Measurements from ENCODE around the gene LRRC32. TPM values are rescaled to one million over a fixed set of nuclear protein-coding genes. Genes with fewer than 3 reads are reported as not detected.
A peak's percentile ranks its signal among the peaks of the same experiment; 100 is the strongest.

Gene LRRC32
- total RNA-seq, 1 experiment from 2014 or later: 0.27 TPM

DNA sequence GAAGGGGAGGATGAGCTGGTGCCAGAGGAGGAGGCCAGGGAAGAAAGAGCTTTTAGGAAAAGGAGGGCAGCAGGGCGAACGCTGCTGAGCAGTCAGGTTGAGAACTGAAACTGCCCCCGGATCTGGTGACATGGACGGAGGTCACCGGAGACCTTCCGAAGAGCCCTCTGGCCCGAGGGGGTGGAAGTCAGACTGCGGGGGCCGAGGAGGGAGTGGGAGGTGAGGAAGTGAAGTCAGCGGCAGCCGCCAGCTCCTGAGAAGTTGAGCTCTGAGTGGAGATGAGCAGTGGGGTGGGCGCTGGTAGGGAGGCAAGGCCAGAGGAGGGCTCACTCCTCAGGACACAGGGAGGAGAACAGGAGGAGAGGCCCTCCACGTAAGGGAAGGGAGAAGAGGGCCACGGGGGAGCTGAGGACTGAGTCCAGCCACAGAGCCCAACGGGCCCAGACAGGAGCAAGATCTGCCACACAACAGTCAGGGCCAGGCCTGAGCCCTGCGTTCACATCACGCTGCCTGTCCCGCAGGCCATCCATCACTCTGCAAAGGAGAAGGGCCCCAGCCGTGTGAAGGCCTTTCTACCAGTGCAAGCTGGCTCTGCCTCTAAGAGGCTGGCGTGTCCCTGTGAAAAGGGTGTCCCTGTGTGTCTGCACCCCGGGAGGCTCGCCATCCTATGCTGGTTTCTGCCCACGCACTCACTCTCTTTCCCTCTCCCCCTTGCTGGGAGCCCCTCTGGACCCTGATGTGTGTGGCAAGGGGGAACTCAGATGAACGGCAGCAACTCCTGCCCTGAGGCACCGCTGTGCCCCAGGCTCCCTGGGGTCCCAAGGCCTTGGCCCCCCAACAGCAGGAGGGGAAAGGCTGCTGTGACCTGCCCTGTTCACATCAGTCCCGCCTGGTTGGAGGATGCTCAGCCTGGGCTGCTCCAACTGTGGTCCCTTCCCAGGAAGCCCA, 19.0 kb upstream of the LRRC32 start:
- no peaks in the 10 kb centered on the region for H3K27me3 ChIP-seq (replicated peaks; ENCODE audit: control insufficient read depth, insufficient read depth, low read length)
- H3K36me3 ChIP-seq (ENCODE audit: control insufficient read depth, insufficient read depth, low read length): no peaks in the 10 kb centered on the region
- TF ChIP-seq, protein P1, sequence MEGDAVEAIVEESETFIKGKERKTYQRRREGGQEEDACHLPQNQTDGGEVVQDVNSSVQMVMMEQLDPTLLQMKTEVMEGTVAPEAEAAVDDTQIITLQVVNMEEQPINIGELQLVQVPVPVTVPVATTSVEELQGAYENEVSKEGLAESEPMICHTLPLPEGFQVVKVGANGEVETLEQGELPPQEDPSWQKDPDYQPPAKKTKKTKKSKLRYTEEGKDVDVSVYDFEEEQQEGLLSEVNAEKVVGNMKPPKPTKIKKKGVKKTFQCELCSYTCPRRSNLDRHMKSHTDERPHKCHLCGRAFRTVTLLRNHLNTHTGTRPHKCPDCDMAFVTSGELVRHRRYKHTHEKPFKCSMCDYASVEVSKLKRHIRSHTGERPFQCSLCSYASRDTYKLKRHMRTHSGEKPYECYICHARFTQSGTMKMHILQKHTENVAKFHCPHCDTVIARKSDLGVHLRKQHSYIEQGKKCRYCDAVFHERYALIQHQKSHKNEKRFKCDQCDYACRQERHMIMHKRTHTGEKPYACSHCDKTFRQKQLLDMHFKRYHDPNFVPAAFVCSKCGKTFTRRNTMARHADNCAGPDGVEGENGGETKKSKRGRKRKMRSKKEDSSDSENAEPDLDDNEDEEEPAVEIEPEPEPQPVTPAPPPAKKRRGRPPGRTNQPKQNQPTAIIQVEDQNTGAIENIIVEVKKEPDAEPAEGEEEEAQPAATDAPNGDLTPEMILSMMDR (IDR thresholded peaks at IDR 0.05; ENCODE audit: insufficient read depth in 1 of 2, low read depth in 1 of 2, low read length in 1 of 2, severe bottlenecking in 1 of 2, unreplicated experiment in 1 of 2): no peak
- no peak overlapping the region for H3K4me3 ChIP-seq (ENCODE audit: low read depth, low read length)
- Mint-ChIP-seq H3K9me3 (ENCODE audit: unreplicated experiment) (peaks cover 5% of the 10 kb centered on the region), H3K36me3 (ENCODE audit: insufficient read depth, unreplicated experiment) (no peaks in the 10 kb centered on the region), H3K27me3 (ENCODE audit: insufficient read depth, unreplicated experiment) (no peaks in the 10 kb centered on the region), H3K27ac (ENCODE audit: unreplicated experiment) (peak overlapping the region; percentile 8), H3K4me3 (ENCODE audit: unreplicated experiment) (no peak overlapping the region), H3K4me1 (ENCODE audit: low read depth, unreplicated experiment) (no peaks in the 10 kb centered on the region)
- peaks cover 2% of the 10 kb centered on the region for H3K9me3 ChIP-seq
- CTCF ChIA-PET: interaction anchor here (0.6 kb wide), 1 partner anchor 9 kb away, joined by 3 read pairs; no protein-coding TSS in a partner anchor
- BruUV-seq (replicated peaks): no TSS peak
- POLR2A ChIA-PET: no interaction called here
- H3K4me1 ChIP-seq: no peaks in the 10 kb centered on the region
- no peak for DNase-seq
- intact Hi-C loops (cut with micrococcal nuclease; ENCODE audit: unreplicated experiment): loop anchor here (10.0 kb wide), 1 partner anchor 795 kb away; no protein-coding TSS in a partner anchor

DNA sequence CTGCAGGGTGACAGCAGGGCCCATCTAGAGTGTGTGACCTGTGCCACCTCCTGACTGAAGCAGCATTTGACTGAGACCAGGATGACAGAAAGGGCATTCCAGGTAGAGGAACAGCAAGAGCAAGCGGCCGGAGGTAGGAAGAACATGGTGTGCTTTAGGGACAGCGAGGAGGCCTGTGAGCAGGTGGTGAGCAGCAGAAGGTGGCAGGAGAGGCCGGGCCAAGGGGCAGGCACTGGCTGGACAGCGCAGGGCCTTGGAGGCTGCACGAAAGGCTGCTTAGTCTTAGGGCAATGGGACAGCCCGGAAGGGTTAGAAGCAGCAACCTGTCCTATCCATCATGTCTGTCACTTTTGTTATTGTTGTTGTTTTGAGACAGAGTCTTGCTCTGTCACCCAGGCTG, 17.6 kb upstream of the LRRC32 start:
- H3K9me3 ChIP-seq: peaks cover 8% of the 10 kb centered on the region
- peaks cover 15% of the 10 kb centered on the region for H3K9me3 Mint-ChIP-seq (ENCODE audit: unreplicated experiment)
- H3K36me3 Mint-ChIP-seq (ENCODE audit: insufficient read depth, unreplicated experiment): no peaks in the 10 kb centered on the region
- no peak overlapping the region for H3K4me3 Mint-ChIP-seq (ENCODE audit: unreplicated experiment)
- H3K27ac Mint-ChIP-seq (ENCODE audit: unreplicated experiment): no peak overlapping the region
- no peak for DNase-seq
- intact Hi-C loops (cut with micrococcal nuclease; ENCODE audit: unreplicated experiment): loop anchor here (10.0 kb wide), 1 partner anchor 793 kb away; no protein-coding TSS in a partner anchor
- BruUV-seq (replicated peaks): no TSS peak
- CTCF ChIA-PET: no interaction called here
- H3K36me3 ChIP-seq (ENCODE audit: control insufficient read depth, insufficient read depth, low read length): no peaks in the 10 kb centered on the region
- POLR2A ChIA-PET: no interaction called here
- H3K4me1 ChIP-seq: no peaks in the 10 kb centered on the region
- no peaks in the 10 kb centered on the region for H3K4me1 Mint-ChIP-seq (ENCODE audit: low read depth, unreplicated experiment)
- no peaks in the 10 kb centered on the region for H3K27me3 ChIP-seq (replicated peaks; ENCODE audit: control insufficient read depth, insufficient read depth, low read length)
- TF ChIP-seq, protein P1 (IDR thresholded peaks at IDR 0.05; ENCODE audit: insufficient read depth in 1 of 2, low read depth in 1 of 2, low read length in 1 of 2, severe bottlenecking in 1 of 2, unreplicated experiment in 1 of 2): no peak
- H3K4me3 ChIP-seq (ENCODE audit: low read depth, low read length): no peak overlapping the region
- H3K27me3 Mint-ChIP-seq (ENCODE audit: insufficient read depth, unreplicated experiment): no peaks in the 10 kb centered on the region

DNA sequence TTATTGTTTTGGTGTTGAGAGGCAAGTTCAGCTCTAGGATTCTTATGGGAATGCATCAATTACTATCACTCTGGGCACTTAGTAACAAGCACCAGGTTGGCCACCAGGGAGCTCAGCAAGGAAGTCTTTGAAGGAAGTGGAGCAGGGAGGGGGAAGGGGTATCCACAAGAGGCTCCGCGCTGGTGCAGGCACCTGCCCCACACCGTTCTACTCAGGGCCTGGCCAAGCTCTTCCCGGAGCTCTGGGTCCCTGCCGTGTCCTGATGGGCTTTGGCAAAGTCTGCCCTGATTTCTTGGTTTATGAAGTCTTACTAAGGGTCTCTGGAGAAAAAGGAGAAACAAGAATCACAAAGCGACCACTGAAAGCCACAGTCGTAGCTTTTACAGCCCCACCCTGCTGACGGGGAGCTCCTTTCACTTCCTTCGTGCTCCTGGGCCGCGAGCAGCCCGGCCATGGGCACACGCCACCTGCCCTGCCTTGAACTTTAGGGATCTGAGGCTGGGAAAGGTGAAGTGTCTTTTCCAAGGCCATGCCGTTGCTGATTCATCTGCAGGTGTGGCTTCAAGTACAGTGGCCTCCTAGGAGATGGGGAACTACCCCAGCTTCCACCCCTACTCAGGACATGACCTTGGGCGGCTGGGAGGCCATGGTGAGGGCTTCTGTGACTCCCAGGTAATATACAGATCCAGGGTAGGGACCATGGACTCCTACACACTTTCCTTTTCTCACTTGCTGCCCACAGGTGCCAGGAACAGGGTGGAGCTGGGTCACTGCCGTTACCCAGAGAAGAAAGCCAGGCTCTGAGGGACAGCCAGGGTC, 15.9 kb upstream of the LRRC32 start:
- peaks cover 15% of the 10 kb centered on the region for H3K9me3 Mint-ChIP-seq (ENCODE audit: unreplicated experiment)
- peaks cover 4% of the 10 kb centered on the region for H3K27me3 Mint-ChIP-seq (ENCODE audit: insufficient read depth, unreplicated experiment)
- no peaks in the 10 kb centered on the region for H3K36me3 Mint-ChIP-seq (ENCODE audit: insufficient read depth, unreplicated experiment)
- Histone ChIP-seq H3K4me3 (ENCODE audit: low read depth, low read length) (no peak overlapping the region), H3K27me3 (replicated peaks; ENCODE audit: control insufficient read depth, insufficient read depth, low read length) (no peaks in the 10 kb centered on the region), H3K9me3 (peaks cover 8% of the 10 kb centered on the region), H3K36me3 (ENCODE audit: control insufficient read depth, insufficient read depth, low read length) (no peaks in the 10 kb centered on the region), H3K4me1 (no peaks in the 10 kb centered on the region)
- no peak overlapping the region for H3K4me3 Mint-ChIP-seq (ENCODE audit: unreplicated experiment)
- intact Hi-C loops (cut with micrococcal nuclease; ENCODE audit: unreplicated experiment): loop anchor here (10.0 kb wide), 1 partner anchor 792 kb away; no protein-coding TSS in a partner anchor
- no peak overlapping the region for H3K27ac Mint-ChIP-seq (ENCODE audit: unreplicated experiment)
- POLR2A ChIA-PET: interaction anchor here (0.6 to 0.7 kb wide), 2 partner anchors 10 to 194 kb away, joined by 3 read pairs; no protein-coding TSS in a partner anchor
- CTCF ChIA-PET: interaction anchor here (0.6 to 1.1 kb wide), 4 partner anchors 88 to 478 kb away, joined by 3 to 6 read pairs (median 4); no protein-coding TSS in a partner anchor
- DNase-seq: no peak
- no TSS peak for BruUV-seq (replicated peaks)
- TF ChIP-seq, protein P1 (IDR thresholded peaks at IDR 0.05; ENCODE audit: insufficient read depth in 1 of 2, low read depth in 1 of 2, low read length in 1 of 2, severe bottlenecking in 1 of 2, unreplicated experiment in 1 of 2): no peak
- no peaks in the 10 kb centered on the region for H3K4me1 Mint-ChIP-seq (ENCODE audit: low read depth, unreplicated experiment)

Measured in Caco-2 (cell line).